Forelimb muscle (tissue), 1 donor: ENCODE data around the gene SLC45A2. TPM values are rescaled to one million over a fixed set of nuclear protein-coding genes. Genes with fewer than 3 reads are reported as not detected.
"Not testable (repeated sequence)": the region's sequence is repeated elsewhere in the genome, so short reads cannot be mapped to it uniquely, and the experiment has no call there.

Experiments
- DNase-seq: peaks from one replicate; pipeline ENCODE4 v3.0.0-alpha.2; 2013; ENCODE audit warnings: low read depth
- polyA plus RNA-seq: library from polyadenylated mRNA; unstranded; fragments of 120-200 nt; gene quantifications from one replicate; pipeline ENCODE4 v1.2.1, GENCODE V29; 2013; ENCODE audit not compliant: insufficient read length

SLC45A2 gene, protein sequence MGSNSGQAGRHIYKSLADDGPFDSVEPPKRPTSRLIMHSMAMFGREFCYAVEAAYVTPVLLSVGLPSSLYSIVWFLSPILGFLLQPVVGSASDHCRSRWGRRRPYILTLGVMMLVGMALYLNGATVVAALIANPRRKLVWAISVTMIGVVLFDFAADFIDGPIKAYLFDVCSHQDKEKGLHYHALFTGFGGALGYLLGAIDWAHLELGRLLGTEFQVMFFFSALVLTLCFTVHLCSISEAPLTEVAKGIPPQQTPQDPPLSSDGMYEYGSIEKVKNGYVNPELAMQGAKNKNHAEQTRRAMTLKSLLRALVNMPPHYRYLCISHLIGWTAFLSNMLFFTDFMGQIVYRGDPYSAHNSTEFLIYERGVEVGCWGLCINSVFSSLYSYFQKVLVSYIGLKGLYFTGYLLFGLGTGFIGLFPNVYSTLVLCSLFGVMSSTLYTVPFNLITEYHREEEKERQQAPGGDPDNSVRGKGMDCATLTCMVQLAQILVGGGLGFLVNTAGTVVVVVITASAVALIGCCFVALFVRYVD
- polyA plus RNA-seq = 0.33 TPM

DNA sequence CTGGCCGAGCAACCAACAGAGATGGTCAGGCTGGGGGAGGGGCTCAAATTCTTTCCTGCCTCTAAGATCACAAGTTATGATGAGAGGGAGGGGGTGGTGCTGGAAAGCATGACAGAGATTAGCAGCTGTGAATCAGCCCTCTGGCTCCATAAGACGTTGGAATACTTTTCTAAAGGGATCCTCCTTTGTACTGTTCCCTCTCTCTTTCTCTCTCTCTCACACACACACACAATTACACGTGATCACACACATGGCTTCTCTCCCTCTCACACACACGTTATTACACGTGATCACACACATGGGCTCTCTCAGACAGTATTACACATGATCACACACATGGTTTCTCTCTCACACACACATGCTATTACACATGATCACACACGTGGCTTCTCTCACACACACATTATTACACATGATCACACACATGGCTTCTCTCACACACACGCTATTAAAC is at the start of gene SLC45A2:
Gene SLC45A2, minus strand, starts transcription at position 23 of the 454 bp plus-strand sequence. CDS start 110 bp downstream, outside the sequence.
- DNase-seq = no peak

DNA sequence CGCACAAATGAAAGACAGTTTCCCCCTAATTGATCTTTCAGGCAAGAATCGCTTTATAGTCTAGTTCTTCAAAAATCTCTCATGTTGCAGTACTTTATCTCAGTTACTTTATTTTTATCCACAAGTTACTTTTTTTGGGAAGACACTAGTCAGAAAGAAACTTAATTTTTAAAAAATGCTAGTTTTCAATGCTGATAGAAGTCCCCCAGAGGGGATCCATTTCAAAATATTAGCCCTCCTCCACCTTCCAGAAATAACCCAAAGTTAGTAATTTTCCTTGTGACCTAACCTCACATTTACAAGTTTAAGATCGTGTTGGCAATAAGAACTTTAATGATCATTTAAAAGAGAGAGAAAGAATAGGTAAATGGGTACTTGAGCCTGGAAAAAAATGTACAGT is 47.5 kb upstream of the SLC45A2 start:
- DNase-seq = no peak

DNA sequence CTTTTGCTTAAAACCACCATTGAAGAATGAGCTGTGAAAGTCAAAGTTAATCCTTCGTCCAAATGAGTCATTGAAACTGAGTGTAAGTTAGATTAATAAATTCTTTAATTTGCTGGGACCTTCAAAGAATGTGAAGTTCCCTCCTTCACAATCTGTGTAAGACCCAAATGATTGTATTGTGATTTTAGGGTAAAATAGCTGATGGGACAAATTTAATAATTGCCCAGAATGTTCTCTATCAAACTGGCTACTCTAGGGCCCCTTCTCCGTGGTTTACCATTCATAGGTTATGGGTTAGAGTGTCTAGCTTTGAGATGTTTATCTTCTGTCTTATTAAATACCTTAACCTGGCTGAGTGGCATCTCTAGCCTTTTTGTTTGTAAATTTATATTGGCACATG is 46.6 kb upstream of the SLC45A2 start:
- DNase-seq = no peak

DNA sequence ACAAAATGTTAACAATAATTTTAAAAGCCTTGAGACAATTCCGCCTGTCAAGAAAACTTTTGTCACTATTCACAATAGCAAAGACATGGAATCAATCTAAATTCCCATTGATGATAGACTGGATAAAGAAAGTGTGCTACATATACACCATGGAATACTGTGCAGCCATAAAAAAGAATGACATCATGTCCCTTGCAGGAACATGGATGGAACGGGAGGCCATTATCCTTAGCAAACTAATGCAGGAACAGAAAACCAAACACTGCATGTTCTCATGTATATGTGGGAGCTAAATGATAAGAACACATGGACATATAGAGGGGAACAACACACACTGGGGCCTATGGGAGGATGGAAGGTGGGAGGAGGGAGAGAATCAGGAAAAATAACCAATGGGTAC is 46.1 kb upstream of the SLC45A2 start:
- not testable (repeated sequence) for DNase-seq

DNA sequence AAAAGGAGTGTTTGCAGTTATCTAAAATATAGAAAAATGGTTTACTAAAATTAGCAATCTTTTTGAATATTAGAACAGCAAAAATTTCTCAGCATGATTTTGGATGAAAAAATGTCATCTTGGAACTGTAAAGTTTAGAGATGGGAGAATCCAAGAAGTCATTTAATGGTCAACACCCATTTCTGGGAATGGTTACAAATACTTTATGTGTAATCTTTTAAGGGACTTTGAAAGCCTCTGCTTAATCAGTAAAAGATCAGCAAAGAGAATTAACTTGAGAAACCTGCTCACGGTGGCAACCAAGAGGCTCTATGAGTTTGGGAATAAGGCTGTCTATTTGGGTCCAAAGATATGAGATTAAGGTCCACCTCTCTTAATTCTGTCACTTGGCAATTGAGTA is 45.6 kb upstream of the SLC45A2 start:
- no peak for DNase-seq

DNA sequence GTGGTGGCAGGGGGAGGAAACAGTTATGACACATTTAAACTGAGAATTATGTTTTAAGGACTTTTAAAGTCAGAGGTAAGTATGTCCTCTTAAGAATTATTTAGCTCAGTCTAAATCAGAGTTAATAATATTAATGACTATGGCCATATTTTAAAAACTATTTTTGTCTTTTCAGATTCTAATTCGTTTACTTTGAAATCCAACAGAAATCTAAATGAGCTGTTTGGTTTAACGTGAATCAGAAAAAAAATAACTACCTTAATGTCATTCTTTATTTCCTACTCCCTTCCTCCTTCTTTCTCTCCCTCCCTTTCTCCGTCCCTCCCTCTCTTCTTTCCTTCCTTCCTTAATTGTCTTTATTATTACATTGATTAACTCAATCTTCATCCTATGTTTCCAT is 43.9 kb upstream of the SLC45A2 start:
- no peak for DNase-seq

DNA sequence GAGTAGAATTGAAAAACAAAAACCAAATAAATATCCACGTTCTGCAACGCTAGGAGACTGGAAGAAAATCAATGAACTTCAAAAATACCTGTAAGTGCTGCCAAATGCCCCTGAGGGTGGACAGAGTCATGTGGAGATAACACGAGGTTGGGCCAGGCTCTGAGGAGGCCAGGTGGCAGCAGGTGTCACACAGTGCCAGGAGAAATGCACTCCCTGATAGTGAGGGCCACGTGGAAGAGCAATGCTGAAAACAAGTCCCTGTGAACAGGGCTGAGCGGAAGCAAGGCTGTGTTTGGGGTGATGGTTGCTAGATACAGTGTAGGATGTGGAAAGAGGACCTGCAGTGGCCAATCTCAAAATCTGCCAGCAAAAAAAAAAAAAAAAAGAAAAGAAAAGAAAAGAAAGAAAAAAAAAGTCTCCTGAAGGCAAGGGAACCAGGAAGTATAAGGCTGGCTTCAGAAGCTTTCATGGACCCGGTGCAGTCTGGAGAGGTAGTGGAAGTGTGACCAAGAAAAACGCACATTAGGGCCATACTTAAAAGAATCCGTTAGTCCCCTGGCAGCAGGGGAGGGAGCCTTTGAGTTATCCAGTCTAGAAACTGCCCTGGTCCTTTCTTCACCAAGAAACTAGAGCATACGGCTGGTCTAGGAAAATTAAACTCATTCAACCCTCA is 41.7 kb upstream of the SLC45A2 start:
- no peak for DNase-seq

DNA sequence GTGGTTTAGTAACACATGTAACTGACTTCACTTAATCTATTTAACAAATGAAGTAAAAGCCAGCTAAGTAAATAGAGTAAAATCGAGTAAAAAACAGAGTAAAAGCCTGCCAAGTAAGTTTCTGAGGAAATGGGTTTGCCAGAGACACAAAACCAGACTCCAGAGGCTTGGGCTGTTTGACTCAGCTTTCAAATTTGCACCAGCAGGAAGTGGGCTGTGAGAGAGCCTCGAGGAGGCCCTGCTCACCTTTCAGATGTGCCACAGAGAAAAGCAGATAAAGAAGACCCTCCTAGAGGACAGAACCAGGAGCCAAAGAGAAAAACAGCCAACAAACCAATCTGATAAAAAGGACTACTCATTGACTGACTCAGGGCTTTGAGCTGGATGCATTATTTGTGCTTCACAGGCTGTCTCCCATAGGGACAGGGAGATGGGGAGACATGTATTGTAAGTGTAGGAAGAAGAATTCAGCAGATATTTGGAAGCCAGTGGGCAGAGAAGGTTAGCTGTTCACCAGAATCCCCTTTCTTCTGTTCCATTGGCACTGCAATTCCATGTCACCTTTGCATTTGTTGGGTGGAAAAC is 37.7 kb upstream of the SLC45A2 start:
- DNase-seq = no peak

DNA sequence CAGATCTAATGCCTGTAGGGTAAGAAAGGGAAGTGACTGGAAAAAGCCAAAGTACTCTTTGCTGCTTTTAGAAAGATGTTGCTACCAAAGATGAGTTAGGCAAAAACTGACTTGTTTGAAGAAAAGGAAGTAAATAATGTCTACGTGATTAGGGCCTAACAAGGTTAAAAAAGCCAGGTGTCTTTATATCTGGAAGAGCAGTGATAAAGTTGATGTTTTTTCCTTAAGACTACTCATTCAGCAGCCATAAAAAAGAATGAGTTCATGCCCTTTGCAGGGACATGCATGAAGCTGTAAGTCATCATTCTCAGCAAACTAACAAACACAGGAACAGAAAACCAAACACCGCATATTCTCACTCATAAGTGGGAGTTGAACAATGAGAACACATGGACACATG is 36.8 kb upstream of the SLC45A2 start:
- DNase-seq = no peak

DNA sequence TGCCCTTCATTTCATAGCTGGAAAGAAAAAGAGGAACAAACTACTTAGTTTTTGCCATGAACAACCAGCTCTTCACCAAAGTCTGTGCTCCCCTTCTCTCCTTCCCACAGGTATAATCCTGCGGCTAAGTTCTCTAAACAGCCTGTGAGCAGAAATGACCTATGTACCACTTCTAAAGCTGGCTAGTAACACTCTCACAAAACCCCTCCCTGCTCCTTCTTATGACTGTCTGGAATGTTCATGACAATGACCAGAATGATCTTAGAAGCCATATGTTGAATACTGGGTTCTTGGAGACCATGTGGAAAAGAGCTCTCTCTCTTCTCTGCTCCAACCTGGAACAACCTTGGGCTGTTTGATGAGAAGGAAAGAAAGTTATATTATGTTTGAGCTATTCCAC is 36.2 kb upstream of the SLC45A2 start:
- no peak for DNase-seq

DNA sequence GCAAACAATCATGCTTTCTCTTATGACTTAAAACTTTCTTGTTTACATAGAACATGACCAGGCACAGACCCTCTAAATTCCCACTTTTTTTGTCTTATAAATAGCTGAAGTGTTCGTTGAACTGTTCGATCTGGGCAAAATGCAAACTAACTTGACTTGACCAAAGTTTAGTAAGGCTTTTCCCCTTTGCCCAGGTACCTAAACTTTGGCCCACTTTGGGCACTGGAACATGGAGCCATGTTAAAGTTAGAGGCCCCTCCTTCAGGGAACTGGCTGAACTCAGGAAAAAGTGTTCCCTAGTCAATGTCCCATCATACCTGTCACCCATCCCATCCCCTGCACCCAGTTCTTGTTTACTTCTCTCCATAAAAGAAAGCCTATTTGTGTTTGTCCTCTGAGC is 32.8 kb upstream of the SLC45A2 start:
- DNase-seq = no peak

DNA sequence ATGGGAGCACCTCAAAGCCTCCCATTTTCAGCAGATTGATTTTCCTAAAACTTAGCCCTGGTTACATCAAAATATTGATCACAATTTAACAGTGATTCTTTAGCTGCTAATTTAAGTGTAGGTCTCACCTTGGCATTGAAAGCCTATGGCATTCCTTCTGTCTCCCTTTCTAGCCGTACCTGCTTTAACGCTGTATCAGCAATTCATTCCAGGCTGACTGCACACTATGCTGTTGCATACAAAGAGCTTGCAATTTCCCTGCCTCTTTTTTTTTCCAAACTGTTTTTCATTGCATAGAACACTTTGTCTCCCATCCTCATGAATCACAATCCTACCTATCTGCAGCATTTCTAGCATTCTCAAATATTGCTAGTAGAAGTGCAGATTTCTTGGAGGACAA is 32.3 kb upstream of the SLC45A2 start:
- no peak for DNase-seq

DNA sequence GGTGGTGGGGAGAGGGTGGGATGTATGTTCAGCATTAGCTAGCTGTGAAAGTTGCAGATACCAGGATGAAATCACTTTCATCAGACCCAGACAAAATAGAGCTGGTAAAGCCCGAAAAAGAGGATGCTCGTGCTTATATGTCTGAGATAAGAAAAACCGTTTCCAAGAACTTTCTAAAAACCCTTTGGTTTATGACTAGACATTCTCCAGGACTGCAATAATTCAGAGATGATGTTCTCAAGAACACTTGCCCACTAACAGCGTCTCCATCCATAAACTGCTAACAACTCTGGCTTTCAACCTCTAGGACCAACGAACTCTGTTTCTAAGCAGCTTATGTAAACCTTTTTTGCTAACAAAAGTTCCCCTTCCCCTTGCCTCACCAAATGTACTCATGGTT is 31.7 kb upstream of the SLC45A2 start:
- DNase-seq = no peak

DNA sequence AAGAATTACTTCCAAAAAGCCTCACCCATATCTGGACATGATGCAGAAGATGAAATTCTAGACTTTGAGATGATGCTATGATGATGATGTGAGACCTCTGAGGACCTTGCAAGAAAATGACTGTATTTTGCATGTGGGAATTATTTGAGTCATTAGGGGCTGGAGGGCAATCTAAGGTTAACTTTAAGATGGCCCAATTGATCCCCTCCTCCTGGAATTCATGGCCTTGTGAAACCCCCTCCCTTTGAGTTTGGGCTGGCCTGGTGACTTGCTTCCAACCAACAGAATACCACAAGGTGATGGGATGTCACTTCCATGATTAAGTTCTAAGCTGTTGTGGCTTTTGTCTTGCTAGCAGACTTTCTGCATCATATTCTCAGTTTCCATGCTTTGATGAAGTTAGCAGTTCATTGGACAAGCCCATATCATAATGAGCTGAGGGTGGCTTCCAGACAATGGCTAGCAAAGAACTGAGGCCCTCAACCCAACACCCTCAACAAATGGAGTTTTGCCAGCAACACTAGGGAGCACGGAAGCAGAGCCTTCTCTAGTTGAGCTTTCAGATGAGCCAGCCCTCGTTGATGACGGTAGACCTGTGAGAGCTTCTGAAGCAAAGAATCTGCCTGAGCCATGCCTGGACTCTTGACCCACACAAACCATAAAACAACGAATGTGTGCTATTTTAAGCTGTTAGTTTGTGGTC is 30.8 kb upstream of the SLC45A2 start:
- no peak for DNase-seq

DNA sequence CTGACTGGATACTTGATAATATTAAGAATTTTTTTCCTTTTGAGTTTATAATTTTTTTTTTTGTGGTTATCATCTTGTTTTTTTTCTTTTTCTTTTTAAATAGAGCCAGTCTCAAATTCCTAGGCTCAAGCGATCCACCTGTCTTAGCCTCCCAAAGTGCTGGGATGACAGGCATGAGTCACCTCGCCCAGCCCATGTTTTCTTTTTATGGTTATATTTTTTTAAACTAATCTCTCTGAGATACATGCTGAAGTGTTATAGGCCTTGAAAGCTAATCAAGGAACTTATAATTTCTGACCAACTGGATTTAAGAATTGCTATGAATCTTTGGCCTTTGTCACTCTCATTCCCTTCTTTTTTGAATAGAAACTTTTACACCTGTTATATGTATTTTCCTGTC is 30.1 kb upstream of the SLC45A2 start:
- DNase-seq = no peak

DNA sequence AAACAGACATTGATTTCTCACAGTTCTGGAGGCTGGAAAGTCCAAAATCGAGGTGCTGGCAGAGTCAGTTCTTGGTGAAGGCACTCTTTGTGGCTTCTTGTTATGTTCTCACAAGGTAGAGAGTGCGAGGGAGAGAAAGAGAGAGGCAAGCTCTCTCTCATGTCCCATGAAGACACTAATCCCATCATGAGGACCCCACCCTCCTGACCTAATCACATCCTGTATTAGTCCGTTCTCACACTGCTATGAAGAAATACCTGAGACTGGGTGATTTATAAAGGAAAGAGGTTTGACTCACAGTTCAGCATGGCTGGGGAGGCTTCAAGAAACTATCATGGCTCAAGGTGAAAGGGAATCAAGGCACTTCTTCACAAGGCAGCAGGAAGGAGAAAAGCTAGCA is 29.1 kb upstream of the SLC45A2 start:
- DNase-seq = no peak

DNA sequence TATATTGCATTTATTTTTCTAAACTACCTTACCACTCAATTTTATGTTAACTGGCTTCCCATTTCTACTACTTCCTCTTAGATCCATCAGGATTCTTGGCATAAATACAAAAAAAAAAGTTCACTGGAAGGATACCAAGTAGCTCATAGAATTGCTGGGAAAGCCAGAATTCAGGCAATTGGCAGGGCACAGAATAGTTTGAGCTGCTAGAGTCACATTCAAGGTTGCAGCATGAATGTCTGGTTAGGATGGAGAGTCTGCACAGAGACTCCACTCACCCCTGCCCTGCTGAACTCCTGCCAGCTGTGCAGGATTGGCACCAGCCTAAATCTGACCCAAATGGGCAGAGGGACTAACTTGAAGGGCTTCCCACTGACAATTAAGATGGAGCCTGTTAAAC is 28.3 kb upstream of the SLC45A2 start:
- no peak for DNase-seq

DNA sequence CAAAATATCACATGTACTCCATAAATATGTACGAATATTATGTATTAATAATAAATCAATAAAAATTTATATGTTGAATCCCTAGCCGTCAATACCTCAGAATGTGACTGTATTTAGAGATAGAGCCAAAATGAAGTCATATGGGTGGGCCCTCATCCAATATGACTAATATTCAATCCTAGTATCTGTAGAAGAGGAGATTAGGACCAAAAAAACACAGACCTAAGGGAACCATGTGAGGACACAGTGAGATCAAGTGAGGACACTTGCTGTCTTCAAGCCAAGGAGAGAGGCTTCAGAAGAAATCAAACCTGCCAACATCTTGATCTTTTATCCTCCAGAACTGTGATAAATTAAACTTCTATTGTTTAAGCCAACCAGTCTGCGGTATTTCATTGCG is 27.0 kb upstream of the SLC45A2 start:
- DNase-seq = no peak

DNA sequence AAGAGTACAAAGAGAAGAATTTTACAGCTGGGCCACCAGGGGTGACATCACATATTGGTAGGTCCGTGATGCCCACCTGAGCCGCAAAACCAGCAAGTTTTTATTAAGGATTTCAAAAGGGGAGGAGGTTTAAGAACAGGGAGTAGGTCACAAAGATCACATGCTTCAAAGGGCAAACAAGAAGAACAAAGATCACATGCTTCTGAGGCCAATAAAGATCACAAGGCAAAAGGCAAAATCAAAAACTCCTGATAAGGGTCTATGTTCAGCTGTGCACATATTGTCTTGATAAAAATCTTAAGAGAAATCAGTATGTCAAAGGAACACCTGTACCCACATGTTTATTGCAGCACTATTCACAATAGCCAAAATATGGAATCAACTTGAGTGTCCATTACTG is 25.7 kb upstream of the SLC45A2 start:
- not testable (repeated sequence) for DNase-seq

DNA sequence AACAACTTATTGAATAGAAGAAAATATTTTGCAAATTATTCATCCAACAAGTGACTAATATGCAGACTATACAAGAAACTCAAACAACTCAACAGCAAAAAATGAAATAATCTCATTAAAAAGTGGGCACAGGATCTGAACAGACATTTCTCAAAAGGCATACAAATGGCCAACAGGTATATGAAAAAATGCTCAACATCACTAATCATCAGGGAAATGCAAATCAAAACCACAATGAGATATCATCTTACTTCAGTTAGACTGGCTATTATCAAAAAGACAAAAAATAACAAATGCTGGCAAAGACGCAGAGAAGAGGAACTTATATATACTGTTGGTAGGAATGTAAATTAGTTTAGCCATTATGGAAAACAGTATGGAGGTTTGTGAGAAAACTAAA is 25.1 kb upstream of the SLC45A2 start:
- no peak for DNase-seq

DNA sequence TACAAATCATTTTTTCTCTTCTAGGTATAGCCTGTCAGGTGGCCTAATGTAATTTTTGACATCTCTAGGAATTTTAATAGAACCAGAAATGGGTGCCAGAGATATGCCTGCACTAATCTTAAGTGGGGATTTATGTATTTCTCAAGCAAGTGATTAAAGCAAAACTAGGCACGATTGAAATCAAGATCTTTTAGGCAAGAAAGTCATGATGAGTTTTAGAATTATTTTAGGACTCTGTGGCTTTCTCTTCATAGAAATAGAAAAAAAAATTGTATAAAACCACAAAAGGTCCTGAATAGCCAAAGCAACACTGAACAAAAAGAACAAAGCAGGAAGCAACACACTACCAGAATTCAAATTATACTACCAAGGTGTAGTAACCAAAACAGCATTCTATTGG is 24.3 kb upstream of the SLC45A2 start:
- no peak for DNase-seq
